Endothelial cell (in vitro differentiated cells): ENCODE results near the gene MPC1. TPM values are rescaled to one million over a fixed set of nuclear protein-coding genes. Genes with fewer than 3 reads are reported as not detected.
"Not testable (repeated sequence)": the region's sequence is repeated elsewhere in the genome, so short reads cannot be mapped to it uniquely, and the experiment has no call there.

ENCODE experiments used
- DNase-seq: peaks from one replicate; pipeline ENCODE4 v3.0.0; 2021; ENCODE audit warnings: low spot score
- H3K27ac Mint-ChIP-seq: one replicate; pipeline ENCODE4 v1.8.0; 2021; ENCODE audit warnings: mixed read lengths, inconsistent platforms; ENCODE audit not compliant: unreplicated experiment
- H3K27me3 Mint-ChIP-seq: one replicate; pipeline ENCODE4 v1.8.0; 2021; ENCODE audit warnings: mild to moderate bottlenecking, moderate library complexity, mixed read lengths, inconsistent platforms; ENCODE audit not compliant: unreplicated experiment
- H3K36me3 Mint-ChIP-seq: one replicate; pipeline ENCODE4 v1.8.0; 2021; ENCODE audit warnings: mild to moderate bottlenecking, low read depth, mixed read lengths, inconsistent platforms; ENCODE audit not compliant: unreplicated experiment
- H3K4me1 Mint-ChIP-seq: one replicate; pipeline ENCODE4 v1.8.0; 2021; ENCODE audit warnings: mild to moderate bottlenecking, mixed read lengths, inconsistent platforms; ENCODE audit not compliant: unreplicated experiment
- H3K4me3 Mint-ChIP-seq: one replicate; pipeline ENCODE4 v1.8.0; 2021; ENCODE audit warnings: mild to moderate bottlenecking, mixed read lengths, inconsistent platforms; ENCODE audit not compliant: unreplicated experiment
- H3K9me3 Mint-ChIP-seq: one replicate; pipeline ENCODE4 v1.8.0; 2021; ENCODE audit warnings: mixed read lengths, inconsistent platforms; ENCODE audit not compliant: unreplicated experiment
- CTCF ChIP-seq: fragments of 200-600 bp; sonication (generic); IDR thresholded peaks from one replicate; pipeline ENCODE4 v1.5.0; 2021; ENCODE audit warnings: antibody characterized with exemption; ENCODE audit not compliant: unreplicated experiment
- total RNA-seq: library from RNA; stranded (reverse); fragmentation: NEBNext Ultra II Directional; extraction: Animal tissue kit (Norgen Biotek cat#: 25700); gene quantifications from one replicate; pipeline ENCODE4 v1.2.1, GENCODE V29; 2021; ENCODE audit not compliant: unreplicated experiment

The MPC1 gene
- total RNA-seq, 1 donor from 2014 or later = 23.7 TPM

DNA sequence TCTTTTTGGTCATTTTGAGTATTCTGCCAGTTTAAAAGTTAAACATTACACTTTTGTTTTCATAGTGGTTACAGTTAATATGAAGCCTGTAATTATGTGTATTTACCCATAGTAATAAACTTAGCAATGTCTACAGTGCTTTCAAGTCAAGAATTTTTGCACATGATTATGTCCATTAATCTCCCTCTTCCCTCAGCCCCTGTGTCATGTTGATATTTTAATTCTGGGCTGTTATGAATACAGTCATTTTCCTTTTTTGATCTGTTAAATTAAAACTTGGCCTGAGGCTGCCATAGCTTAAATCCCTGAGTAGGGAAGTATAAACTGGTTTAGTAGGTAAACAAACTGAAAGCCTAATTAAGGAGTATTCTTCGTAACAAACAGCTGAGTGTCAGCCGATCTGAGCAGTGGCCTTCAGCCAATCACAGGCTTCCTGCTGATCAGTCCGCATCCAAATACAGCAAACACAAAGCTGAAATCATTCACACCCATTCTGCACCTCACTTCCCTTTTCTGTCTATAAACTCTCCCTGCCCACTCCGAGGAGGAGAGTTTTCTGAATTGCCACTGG, 30.9 kb downstream of the MPC1 start:
- H3K4me1 Mint-ChIP-seq = no peaks in the 10 kb centered on the region
- TF ChIP-seq CTCF = no peak
- no peaks in the 10 kb centered on the region for H3K36me3 Mint-ChIP-seq
- H3K27ac Mint-ChIP-seq = no peak overlapping the region
- DNase-seq = no peak
- H3K4me3 Mint-ChIP-seq = no peak overlapping the region
- H3K9me3 Mint-ChIP-seq = peaks cover 5% of the 10 kb centered on the region
- peaks cover 2% of the 10 kb centered on the region for H3K27me3 Mint-ChIP-seq

- peaks cover 4% of the 10 kb centered on the region for H3K36me3 Mint-ChIP-seq
- DNase-seq = no peak
- H3K27ac Mint-ChIP-seq = no peak overlapping the region
- no peak overlapping the region for H3K4me3 Mint-ChIP-seq
- peaks cover 8% of the 10 kb centered on the region for H3K27me3 Mint-ChIP-seq
- H3K4me1 Mint-ChIP-seq = peaks cover 6% of the 10 kb centered on the region
- TF ChIP-seq CTCF = no peak
- peaks cover 5% of the 10 kb centered on the region for H3K9me3 Mint-ChIP-seq
These were observed 34.3 kb downstream of the MPC1 start for GRCh38 chr6:166348305-166348949.

DNA sequence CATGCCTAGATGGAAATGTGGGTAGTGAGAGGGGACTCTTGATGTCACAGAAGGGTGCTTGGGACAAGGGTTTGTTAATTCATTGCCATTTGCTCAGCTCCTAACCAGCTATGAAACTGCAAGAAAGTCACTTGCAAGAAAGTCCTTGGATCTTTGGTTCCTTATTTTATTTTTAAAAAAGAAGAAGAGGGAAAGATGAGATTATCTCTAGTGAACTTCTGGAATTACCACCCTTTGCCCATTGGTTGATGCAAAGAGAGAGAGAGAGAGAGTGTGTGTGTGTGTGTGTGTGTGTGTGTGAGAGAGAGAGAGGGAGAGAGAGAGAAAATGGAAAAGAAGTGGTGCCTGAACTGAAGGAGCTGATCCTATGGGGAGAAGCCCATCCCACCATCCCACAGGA, 35.8 kb downstream of the MPC1 start:
- Mint-ChIP-seq H3K36me3 (peaks cover 4% of the 10 kb centered on the region), H3K4me1 (peaks cover 9% of the 10 kb centered on the region), H3K27ac (no peak overlapping the region), H3K9me3 (peaks cover 5% of the 10 kb centered on the region), H3K4me3 (no peak overlapping the region), H3K27me3 (peaks cover 8% of the 10 kb centered on the region)
- TF ChIP-seq CTCF = no peak
- no peak for DNase-seq

- Mint-ChIP-seq H3K4me1 (peaks cover 14% of the 10 kb centered on the region), H3K27me3 (peaks cover 11% of the 10 kb centered on the region), H3K27ac (no peak overlapping the region), H3K36me3 (peaks cover 8% of the 10 kb centered on the region), H3K9me3 (peaks cover 5% of the 10 kb centered on the region), H3K4me3 (no peak overlapping the region)
- TF ChIP-seq CTCF = no peak
- no peak for DNase-seq
These were observed 36.3 kb downstream of the MPC1 start for GRCh38 chr6:166346449-166346848.

DNA sequence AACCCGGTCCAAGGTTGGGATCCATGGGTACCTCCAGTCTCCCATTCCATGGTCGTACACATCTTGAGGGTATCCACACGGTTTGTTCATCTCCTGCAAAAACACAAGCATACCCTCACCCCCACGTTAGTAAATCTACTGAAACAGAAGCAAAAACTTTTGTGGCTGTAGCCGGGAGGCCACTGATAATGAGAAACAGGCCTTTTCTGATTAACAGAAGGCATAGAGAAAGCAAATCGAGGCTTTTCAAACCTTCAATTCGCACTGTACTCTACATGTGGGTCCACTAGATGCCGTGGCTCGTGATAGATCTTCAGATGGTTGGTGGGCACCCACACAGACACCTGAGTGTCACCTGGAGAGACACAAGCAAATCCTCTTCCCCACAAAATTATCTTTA, 37.1 kb downstream of the MPC1 start:
- H3K4me1 Mint-ChIP-seq = peaks cover 16% of the 10 kb centered on the region
- H3K27ac Mint-ChIP-seq, DNase-seq, H3K4me3 Mint-ChIP-seq, H3K36me3 Mint-ChIP-seq, H3K9me3 Mint-ChIP-seq: not testable (repeated sequence)
- H3K27me3 Mint-ChIP-seq = peaks cover 11% of the 10 kb centered on the region

DNA sequence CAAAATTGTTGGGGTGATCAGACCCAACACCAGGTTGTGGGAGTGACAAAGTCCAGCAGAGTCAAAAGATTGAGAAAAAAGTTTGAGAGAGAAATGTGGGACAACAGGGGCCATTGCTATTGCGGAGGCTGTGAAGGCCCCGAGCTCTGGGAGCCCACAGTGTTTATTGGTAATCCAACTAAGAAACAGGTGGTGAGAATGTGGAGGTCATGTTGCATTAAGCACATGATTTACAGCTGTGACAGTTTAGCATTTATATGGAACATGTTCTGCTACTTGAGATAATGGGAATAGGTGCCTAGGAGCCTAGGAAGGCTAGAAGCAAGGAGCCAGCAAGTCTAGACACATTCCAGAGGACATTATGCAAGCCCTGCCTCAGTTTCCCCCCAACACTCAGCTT, 37.8 kb downstream of the MPC1 start:
- not testable (repeated sequence) for H3K27ac Mint-ChIP-seq, DNase-seq, H3K9me3 Mint-ChIP-seq, H3K36me3 Mint-ChIP-seq, H3K4me3 Mint-ChIP-seq
- H3K27me3 Mint-ChIP-seq = peaks cover 11% of the 10 kb centered on the region
- H3K4me1 Mint-ChIP-seq = peaks cover 16% of the 10 kb centered on the region
